Measurements from ENCODE around the gene EHF.
A peak's percentile ranks its signal among the peaks of the same experiment; 100 is the strongest.
"Not testable (repeated sequence)": the region's sequence is repeated elsewhere in the genome, so short reads cannot be mapped to it uniquely, and the experiment has no call there.

The EHF gene

DNA sequence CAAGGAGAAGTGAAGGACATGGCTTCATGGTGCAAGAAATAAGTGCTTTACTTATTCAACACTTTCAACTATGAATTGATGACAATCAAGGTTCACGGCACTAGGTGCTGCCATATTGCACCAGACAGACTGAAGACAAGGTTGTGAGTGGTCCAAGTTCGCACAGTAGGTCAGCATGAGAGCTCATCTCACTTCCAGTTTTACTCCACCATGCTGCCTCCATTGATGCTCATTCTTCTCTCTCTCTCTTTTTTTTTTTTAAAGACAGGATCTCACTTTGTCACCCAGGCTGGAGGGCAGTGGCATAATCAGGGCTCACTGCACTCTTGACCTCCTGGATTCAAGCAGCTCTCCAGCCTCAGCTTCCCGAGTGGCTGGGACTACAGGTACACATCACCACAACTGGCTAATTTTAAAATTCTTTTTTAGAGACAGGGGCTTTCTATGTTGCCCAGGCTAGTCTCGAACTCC, 47.7 kb downstream of the EHF start:
- DNase-seq (ENCODE audit: low read depth): no peak

DNA sequence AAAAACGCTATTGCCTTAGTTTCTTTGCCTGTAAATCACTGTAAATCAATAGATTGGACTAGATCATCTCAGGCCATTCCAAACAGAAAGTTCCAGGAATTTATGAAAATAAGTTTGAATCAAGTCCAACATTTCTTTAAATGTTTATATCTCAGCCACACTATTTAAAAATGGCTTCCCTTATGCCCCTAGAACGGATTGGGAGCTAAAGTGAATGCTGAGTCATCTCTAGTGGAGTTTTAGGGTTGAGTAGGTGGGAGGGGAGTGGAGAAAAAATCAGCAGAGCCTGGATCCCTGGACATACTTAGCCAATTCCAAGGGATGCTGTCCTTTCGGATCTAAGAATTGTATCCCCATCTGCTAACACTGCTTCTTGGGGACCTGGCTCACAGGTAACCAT, 48.6 kb downstream of the EHF start:
- DNase-seq (ENCODE audit: low read depth): no peak

DNA sequence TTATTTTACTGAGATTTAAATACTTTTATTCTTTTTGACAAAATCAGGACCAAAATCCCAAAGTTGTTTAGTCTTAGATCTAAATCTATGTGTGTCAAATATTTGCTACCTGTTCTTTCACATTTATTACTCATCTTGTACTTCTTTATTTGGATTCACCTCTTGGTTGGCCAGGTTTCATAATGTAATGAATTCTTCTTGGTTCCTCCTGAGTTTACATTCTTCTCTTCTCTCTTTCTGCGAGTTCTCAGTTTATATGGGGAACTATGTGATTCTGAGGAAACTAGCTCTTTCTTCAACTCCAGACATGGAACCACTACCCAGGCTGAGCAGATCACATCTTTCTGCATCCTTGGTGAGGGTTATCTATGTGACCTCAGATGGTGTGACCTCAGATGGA, 50.2 kb downstream of the EHF start:
- DNase-seq (ENCODE audit: low read depth): no peak

DNA sequence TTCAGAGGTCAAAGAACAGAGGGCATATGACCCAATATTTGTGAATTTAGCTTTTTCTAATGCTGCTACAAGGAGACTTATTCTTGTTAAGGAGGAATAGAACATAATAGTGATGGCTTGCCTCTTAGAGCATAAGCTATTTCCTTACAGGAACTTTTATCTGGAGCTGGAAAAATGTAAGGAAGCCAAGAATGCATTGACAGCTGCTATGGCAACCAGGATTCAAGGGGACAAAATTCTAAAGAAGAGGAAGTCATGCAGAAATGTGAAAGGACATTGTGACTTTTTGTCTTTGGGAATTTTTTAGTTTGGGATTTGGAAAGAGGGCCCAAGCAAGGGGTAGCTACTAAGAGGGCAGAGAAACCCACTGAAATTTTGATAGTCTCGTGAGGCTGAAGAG, 51.1 kb downstream of the EHF start:
- no peak for DNase-seq (ENCODE audit: low read depth)

- no peak for DNase-seq (ENCODE audit: low read depth)
These were observed 53.1 kb downstream of the EHF start for GRCh38 chr11:34674038-34674437.

DNA sequence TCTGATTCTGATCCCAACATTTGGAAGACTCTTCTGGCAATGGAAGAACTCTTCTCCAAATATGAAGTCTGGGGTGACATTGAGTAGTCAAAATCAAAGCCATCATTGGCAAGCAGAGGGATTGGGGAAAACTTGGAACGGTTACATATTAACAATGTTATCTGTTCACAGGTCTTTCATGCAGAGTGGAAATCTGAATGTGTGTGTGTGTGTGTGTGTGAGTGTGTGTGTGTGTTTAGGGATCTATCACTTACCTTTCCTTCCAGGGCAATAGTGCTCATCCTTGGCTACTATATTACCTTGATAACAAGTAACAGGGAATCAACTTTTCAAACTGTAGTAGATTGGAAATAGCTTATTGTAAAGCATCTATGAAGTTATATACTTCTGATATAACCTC, 55.3 kb downstream of the EHF start:
- no peak for DNase-seq (ENCODE audit: low read depth)

DNA sequence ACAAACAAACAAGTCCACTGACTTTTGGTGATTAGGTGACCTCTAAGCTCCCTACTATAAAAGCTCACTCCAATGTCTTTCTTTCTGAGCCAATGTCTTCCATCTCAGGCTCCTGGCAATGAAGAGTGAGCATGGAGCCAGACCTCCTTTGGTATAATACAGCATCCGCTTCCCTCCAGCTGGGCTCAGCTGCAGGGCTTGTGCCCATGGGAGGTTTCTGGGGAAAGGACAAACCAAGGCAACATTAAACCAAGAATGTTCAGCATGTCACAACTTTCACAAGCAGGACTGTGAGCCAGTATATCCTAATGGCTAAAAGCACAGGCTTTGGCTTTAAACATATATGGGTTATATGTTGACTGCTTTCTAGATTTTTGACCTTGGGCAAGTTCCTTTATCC, 58.8 kb downstream of the EHF start:
- no peak for DNase-seq (ENCODE audit: low read depth)

GRCh38 chr11:34680206-34680605, 59.3 kb downstream of the EHF start:
- no peak for DNase-seq (ENCODE audit: low read depth)

DNA sequence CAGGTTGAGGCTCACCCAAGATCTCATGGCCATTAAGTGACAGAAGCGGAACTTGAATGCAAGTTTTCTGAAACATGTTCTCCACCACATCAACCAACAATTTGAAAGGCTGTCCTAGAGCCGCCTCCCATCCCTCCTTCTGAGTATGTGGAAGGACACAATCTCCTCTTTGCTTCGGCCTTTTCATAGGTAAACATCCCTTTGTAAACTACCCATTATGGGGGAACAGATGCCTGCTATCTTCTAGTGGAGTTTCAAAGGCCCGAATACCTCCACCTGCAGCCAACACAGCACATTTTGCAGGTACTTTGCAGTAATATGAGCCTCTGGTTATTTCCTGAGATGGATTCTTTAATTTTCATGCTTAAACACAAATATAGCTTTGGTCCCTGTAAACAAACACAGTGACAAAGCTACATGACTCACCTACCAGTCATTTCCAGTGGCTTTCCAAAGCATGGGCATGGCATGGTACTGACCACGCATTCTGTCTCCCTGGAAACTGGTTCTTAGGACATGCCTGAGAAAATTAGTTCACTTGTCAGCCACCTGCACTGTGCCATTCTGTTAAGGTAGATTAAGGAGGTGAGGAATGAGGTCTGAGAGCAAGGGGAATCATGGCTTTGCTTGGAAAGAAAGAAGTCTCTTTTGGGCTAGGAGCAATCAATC, 60.2 kb downstream of the EHF start:
- peak; percentile 40 for DNase-seq (ENCODE audit: low read depth)

- DNase-seq (ENCODE audit: low read depth): no peak
These were observed 61.9 kb downstream of the EHF start for GRCh38 chr11:34682825-34683224.

DNA sequence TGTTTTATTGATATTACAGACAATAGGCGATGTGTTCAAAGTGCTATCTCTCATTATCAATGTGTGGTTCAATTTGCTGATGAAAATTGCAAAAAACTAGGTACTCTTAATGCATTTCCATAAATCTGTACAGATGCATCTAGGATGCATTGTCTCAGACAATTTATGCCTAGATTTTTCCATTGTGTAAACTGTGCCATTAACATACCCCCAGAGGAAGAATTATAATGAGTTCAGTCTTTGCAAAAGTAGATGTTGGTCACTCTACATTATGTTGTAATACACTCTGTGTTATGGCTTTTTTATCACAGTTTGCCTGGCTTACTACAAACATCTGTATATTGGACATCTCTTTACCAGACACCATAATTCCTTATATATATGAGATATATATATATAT, 62.5 kb downstream of the EHF start:
- no peak for DNase-seq (ENCODE audit: low read depth)

DNA sequence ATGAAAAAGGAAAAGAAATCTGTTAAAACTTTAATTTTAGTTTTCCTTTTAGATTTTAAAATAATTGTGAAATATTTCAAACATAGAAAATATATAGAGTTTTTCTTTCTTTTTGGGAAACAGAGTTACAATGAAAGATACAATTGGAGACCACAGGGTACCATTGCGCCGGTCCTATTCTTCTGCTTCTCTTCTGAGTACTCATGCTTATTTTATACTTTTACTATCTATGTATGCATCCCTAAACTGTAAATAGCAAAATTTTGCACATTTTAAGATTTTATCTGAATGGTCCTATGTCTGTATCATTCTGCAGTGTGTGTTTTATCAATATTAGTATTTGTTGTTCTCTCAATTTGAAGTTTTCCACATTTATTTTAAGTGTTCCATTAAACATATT, 65.0 kb downstream of the EHF start:
- DNase-seq (ENCODE audit: low read depth): no peak

DNA sequence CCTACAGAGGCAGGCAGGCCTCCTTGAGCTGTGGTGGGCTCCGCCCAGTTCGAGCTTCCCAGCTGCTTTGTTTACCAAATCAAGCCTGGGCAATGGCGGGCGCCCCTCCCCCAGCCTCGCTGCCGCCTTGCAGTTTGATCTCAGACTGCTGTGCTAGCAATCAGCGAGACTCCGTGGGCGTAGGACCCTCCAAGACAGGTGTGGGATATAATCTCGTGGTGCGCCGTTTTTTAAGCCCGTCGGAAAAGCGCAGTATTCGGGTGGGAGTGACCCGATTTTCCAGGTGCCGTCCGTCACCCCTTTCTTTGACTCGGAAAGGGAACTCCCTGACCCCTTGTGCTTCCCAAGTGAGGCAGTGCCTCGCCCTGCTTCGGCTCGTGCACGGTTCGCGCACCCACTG, 71.4 kb downstream of the EHF start:
- DNase-seq (ENCODE audit: low read depth): not testable (repeated sequence)

- DNase-seq (ENCODE audit: low read depth): no peak
These were observed 76.0 kb downstream of the EHF start for GRCh38 chr11:34696862-34697261.

DNA sequence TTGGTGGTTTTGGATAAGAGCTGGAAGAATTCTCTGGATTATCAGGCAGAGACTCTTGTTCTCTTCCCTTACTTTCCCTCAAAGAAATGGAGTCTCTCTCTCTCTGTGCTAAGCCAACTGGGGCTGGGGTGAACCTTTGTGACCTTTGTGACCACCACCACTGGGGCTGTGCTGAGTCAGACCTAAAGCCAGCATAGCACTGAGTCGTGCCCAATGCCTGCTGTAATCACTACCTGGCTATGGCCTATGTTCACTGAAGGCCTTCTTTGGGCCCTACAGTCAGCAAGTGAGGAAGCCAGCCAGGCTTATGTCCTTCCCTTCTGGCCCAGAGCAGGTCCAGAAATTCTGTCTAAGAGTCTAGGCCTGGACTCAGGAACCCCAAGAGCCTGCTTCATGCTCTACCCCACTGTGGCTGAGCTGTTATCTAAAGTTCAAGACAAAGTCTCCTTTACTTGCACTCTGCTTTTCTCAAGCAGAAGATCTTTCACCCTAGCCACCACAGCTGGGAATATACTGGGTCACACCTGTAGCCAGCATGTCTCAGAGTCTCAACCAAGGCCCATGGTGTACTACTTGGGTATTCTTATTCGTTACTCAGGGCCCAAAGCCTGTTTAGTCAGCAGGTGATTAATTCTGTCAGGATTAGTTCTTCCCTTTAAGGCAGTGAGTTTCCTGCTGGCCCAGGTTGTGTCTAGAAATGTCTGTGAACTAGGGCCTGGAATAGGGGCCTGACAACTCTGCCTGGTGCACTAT, 86.0 kb downstream of the EHF start:
- DNase-seq (ENCODE audit: low read depth): no peak

DNA sequence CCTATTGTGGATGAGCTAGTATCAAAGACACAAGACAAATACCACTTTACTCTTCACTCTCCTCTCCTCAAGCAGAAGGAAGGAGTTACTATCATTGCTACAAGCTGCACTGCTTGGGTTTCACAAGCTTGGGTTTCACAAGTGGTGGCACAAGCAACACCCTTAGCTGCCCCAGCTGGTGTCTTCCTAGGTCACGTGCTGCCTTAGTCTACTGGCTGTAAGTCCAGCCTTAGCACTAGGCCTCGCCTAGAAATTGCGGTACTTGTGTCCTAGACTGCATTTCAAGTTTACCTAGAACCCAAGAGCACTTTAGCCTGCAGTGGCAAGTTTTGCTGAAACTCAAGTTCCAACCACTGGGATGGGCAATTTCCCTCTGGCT, 86.6 kb downstream of the EHF start:
- DNase-seq (ENCODE audit: low read depth): no peak
